GM21360 (cell line): ENCODE measurements around the gene NOPCHAP1.
A peak's percentile ranks its signal among the peaks of the same experiment; 100 is the strongest.
"Not testable (repeated sequence)": the region's sequence is repeated elsewhere in the genome, so short reads cannot be mapped to it uniquely, and the experiment has no call there.

Source experiments
- ATAC-seq: cut with Tn5 transposase; IDR thresholded peaks from one replicate; pipeline ENCODE4 v1.9.1; 2021; ENCODE audit warnings: mild to moderate bottlenecking, moderate library complexity; ENCODE audit not compliant: unreplicated experiment

Gene NOPCHAP1

GRCh38 chr12:104986022-104986941 is at the start of gene NOPCHAP1:
Gene NOPCHAP1, plus strand, starts transcription at chr12:104986316. Its CDS starts 37 bp downstream, at chr12:104986353.
- ATAC-seq = peak; percentile 93

- no peak for ATAC-seq
Observed at GRCh38 chr12:104938371-104938770, 47.7 kb upstream of the NOPCHAP1 start.

- no peak for ATAC-seq
Observed at GRCh38 chr12:104939089-104939488, 47.0 kb upstream of the NOPCHAP1 start.

GRCh38 chr12:104941454-104941853 is 44.7 kb upstream of the NOPCHAP1 start:
- no peak for ATAC-seq

- no peak for ATAC-seq
Observed at GRCh38 chr12:104942075-104942474, 44.0 kb upstream of the NOPCHAP1 start.

GRCh38 chr12:104943401-104943800 is 42.7 kb upstream of the NOPCHAP1 start:
- ATAC-seq = not testable (repeated sequence)

- ATAC-seq = no peak
Observed at GRCh38 chr12:104944252-104944651, 41.9 kb upstream of the NOPCHAP1 start.

- ATAC-seq = not testable (repeated sequence)
Observed at GRCh38 chr12:104948716-104949115, 37.4 kb upstream of the NOPCHAP1 start.

- ATAC-seq = no peak
Observed at GRCh38 chr12:104951759-104952509, 34.2 kb upstream of the NOPCHAP1 start.

GRCh38 chr12:104952816-104953215 is 33.3 kb upstream of the NOPCHAP1 start:
- no peak for ATAC-seq

- no peak for ATAC-seq
Observed at GRCh38 chr12:104953323-104953722, 32.8 kb upstream of the NOPCHAP1 start.

- no peak for ATAC-seq
Observed at GRCh38 chr12:104955703-104956102, 30.4 kb upstream of the NOPCHAP1 start.

GRCh38 chr12:104956870-104957718 is 29.0 kb upstream of the NOPCHAP1 start:
- no peak for ATAC-seq

GRCh38 chr12:104957719-104958000 is 28.5 kb upstream of the NOPCHAP1 start:
- ATAC-seq = no peak

- peak; percentile 69 for ATAC-seq
Observed at GRCh38 chr12:104958001-104958804, 27.9 kb upstream of the NOPCHAP1 start, which contains the start of gene SLC41A2. Gene SLC41A2, minus strand, starts transcription at chr12:104958290. Its CDS starts 29,763 bp downstream, at chr12:104928527.

- ATAC-seq = no peak
Observed at GRCh38 chr12:104958805-104959334, 27.2 kb upstream of the NOPCHAP1 start.

GRCh38 chr12:104959335-104959841 is 26.7 kb upstream of the NOPCHAP1 start:
- ATAC-seq = no peak

GRCh38 chr12:104960464-104960863 is 25.7 kb upstream of the NOPCHAP1 start:
- ATAC-seq = no peak

GRCh38 chr12:104963757-104964156 is 22.4 kb upstream of the NOPCHAP1 start:
- ATAC-seq = no peak
